GM12874 (cell line): ENCODE measurements around the gene RASAL2.

Experiments used
- CTCF ChIP-seq: IDR thresholded peaks from 2 replicates; pipeline ENCODE4 v1.5.1; 2011; ENCODE audit warnings: low read depth, mild to moderate bottlenecking, control low read depth, low read length, moderate library complexity; ENCODE audit not compliant: insufficient read depth

Gene RASAL2

GRCh38 chr1:178528228-178528952, 434.5 kb downstream of the RASAL2 start:
- no peak for TF ChIP-seq CTCF

DNA sequence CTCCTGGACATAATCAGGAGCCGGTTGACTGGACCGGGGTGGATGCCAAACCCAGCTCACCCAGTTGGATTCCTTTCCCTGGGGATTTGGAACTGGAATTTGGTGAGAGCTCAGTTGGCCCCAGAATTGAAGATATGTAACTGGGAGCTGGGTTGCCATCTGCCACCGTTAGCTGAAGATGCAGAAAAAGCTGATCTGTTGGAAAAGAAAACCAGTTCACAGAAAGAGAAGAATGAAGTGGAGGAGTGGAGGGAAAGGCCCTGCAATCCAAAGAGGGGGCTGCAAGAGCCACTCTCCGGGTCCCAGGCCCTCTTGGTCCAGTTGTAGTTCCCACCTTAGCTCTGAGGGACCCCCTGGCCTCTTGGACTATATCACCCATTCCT, 435.0 kb downstream of the RASAL2 start:
- TF ChIP-seq CTCF = no peak

GRCh38 chr1:178529364-178530036, 435.6 kb downstream of the RASAL2 start:
- TF ChIP-seq CTCF = no peak

GRCh38 chr1:178530037-178530402, 436.1 kb downstream of the RASAL2 start:
- no peak for TF ChIP-seq CTCF

- TF ChIP-seq CTCF = no peak
These were observed 436.6 kb downstream of the RASAL2 start for GRCh38 chr1:178530502-178530901.

DNA sequence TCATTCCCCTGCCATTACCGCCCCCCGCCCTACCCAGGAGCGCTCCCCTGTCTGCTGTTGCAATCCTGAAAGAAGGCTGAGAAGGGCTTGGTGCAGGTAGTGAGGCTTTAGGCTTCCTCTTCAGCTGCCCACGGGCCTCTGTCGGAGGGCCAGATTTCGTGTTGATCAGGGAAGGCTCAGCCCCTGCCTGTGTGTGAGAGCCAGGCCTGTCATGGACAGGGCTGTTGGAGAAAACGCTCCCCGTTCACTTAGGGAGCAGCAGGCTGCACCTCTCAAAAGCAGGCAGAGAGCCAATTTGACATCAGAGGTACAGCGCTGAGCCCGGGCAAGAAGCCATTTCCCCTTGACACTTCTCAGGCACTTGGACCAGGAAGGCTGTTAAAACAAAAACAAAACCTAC, 438.0 kb downstream of the RASAL2 start:
- no peak for TF ChIP-seq CTCF

DNA sequence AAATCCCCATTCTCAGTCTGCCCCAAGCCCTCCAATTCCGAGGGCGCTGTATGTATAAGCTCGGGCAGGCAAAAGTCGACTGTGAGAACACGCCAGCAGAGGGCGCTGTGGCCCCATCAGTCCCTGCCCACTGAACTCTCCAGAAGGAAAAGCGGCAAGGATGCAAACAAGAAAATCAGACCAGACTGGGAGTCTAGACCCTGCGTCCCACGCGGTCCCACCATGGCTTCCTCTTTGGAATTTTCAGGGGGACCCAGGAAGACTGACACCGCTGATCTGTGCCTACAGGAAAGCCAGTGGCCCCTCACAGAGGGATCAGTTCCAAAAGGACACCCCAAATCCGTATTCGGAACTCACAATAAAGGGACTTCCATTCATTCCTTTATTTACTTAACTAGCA, 438.5 kb downstream of the RASAL2 start:
- TF ChIP-seq CTCF = peak; percentile 82
